Activated CD4-positive, alpha-beta T cell treated with anti-CD3 and anti-CD28 coated beads, Interleukin-2, amount 10 ng/mL, durations not matched to agents 7 days and 5 days (primary cell): ENCODE data around the gene SLC9A2. TPM values are rescaled to one million over a fixed set of nuclear protein-coding genes. Genes with fewer than 3 reads are reported as not detected.

ENCODE experiments used
- CTCF ChIA-PET: fragments of 350-600 bp; sonication (Branson Sonifier 250); formaldehyde crosslinking; loops from one replicate; lab custom pipeline; 2021; ENCODE audit warnings: antibody characterized with exemption; lab: Charles Lee
- POLR2A ChIA-PET: fragments of 350-600 bp; sonication (Branson Sonifier 250); formaldehyde crosslinking; loops from one replicate; lab custom pipeline; 2021; ENCODE audit warnings: antibody characterized with exemption; lab: Charles Lee
- DNase-seq: peaks from one replicate; pipeline ENCODE4 v3.0.0-alpha.2; 2020
- H3K27ac Mint-ChIP-seq: one replicate; pipeline ENCODE4 v1.8.0; 2021; ENCODE audit warnings: mild to moderate bottlenecking, moderate library complexity, mixed read lengths
- H3K27me3 Mint-ChIP-seq: one replicate; pipeline ENCODE4 v1.8.0; 2021; ENCODE audit warnings: mixed read lengths
- H3K36me3 Mint-ChIP-seq: one replicate; pipeline ENCODE4 v1.8.0; 2021; ENCODE audit warnings: low read depth, mixed read lengths
- H3K4me1 Mint-ChIP-seq: one replicate; pipeline ENCODE4 v1.8.0; 2021; ENCODE audit warnings: mixed read lengths
- H3K4me3 Mint-ChIP-seq: one replicate; pipeline ENCODE4 v1.8.0; 2021; ENCODE audit warnings: mild to moderate bottlenecking, moderate library complexity, mixed read lengths
- H3K9me3 Mint-ChIP-seq: one replicate; pipeline ENCODE4 v1.8.0; 2021; ENCODE audit warnings: mixed read lengths
- total RNA-seq, 2 experiments: library from RNA; stranded (reverse); gene quantifications; one replicate each; pipeline ENCODE4 v1.2.3, GENCODE V29; 2021

SLC9A2 gene
- total RNA-seq, 2 experiments from 2014 or later, result not detected

DNA sequence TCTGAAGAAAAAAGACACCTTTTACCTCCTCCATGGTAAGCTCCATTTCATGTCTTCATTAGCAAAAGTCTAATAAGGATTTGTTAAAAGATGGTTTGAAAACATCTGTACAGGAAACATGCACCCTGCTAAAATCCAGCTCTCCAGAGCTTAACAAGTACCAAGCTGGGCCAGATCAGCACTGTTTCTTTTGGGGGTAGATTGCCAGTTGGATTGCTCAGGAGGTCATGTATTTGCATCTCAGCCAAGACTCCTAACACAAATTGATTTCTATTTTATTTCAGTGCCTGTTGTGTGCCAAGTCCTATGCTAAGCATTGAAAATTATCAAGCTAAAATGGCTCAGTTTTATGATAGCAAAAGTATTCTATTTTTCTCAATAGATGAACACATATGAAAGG, 139.1 kb downstream of the SLC9A2 start:
- no peaks in the 10 kb centered on the region for H3K36me3 Mint-ChIP-seq
- no peaks in the 10 kb centered on the region for H3K9me3 Mint-ChIP-seq
- POLR2A ChIA-PET, result no interaction called here
- H3K4me1 Mint-ChIP-seq, result no peaks in the 10 kb centered on the region
- H3K27me3 Mint-ChIP-seq, result no peaks in the 10 kb centered on the region
- H3K4me3 Mint-ChIP-seq, result no peak overlapping the region
- no peak for DNase-seq
- CTCF ChIA-PET, result no interaction called here
- no peak overlapping the region for H3K27ac Mint-ChIP-seq

Other genes starting within 250 kb of the SLC9A2 start
- 1 to 10 TPM; 3.8 TPM for gene IL18RAP, start 196.4 kb upstream of the SLC9A2 start, total RNA-seq
- gene SLC9A4, start 146.3 kb upstream of the SLC9A2 start, total RNA-seq, result under 1 TPM; 0.07 to 0.10 TPM
- 1 to 10 TPM; 2.5 to 4.1 TPM for gene TMEM182, start 142.5 kb downstream of the SLC9A2 start, total RNA-seq